Prostate gland (tissue), 2 donors: ENCODE data around the gene DPYD.

Experiments
- POLR2AphosphoS5 ChIP-seq: sonication (generic); formaldehyde crosslinking; IDR thresholded peaks from one replicate; pipeline ENCODE4 v1.6.1; 2017; ENCODE audit warnings: antibody characterized with exemption
- TF ChIP-seq, protein P1 (sequence below), 4 experiments: fragments of 200-600 bp in 2 of 4; fragments of 450-650 bp in 2 of 4; sonication (generic) in 2 of 4; IDR thresholded peaks; 1 replicate in 3 of 4; 2 replicates in 1 of 4; pipeline ENCODE4 v1.5.1; 2016 to 2019; ENCODE audit warnings: antibody characterized with exemption in 4 of 4, mild to moderate bottlenecking in 2 of 4, moderate library complexity in 2 of 4

DNA sequence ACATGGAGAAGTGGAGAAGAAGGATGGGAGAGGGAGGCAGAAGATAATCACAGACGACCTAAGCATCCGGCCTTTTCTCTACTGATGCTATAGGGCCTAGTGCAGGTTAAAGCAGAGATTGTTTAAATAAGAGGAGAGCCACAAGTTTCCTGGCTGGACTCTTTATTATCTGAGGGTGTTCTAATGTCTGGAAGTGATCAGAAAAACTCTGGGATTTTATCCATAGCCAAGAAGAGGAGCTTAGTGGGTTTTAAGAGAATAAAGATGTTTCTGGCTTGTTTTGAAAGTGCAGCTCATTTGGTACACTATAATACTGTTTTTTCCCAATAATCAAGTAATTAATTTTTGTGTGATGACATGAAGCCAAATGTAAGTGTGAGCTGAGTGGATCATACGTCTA, 780.2 kb downstream of the DPYD start:
- TF ChIP-seq, protein P1, sequence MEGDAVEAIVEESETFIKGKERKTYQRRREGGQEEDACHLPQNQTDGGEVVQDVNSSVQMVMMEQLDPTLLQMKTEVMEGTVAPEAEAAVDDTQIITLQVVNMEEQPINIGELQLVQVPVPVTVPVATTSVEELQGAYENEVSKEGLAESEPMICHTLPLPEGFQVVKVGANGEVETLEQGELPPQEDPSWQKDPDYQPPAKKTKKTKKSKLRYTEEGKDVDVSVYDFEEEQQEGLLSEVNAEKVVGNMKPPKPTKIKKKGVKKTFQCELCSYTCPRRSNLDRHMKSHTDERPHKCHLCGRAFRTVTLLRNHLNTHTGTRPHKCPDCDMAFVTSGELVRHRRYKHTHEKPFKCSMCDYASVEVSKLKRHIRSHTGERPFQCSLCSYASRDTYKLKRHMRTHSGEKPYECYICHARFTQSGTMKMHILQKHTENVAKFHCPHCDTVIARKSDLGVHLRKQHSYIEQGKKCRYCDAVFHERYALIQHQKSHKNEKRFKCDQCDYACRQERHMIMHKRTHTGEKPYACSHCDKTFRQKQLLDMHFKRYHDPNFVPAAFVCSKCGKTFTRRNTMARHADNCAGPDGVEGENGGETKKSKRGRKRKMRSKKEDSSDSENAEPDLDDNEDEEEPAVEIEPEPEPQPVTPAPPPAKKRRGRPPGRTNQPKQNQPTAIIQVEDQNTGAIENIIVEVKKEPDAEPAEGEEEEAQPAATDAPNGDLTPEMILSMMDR (IDR thresholded peaks at IDR 0.05): no peak
- TF ChIP-seq POLR2AphosphoS5: no peak
